GM19397 (cell line): ENCODE results near the gene SMIM21.

Source experiments
- ATAC-seq: cut with Tn5 transposase; IDR thresholded peaks from one replicate; pipeline ENCODE4 v1.9.1; 2021; ENCODE audit warnings: mild to moderate bottlenecking, moderate library complexity; ENCODE audit not compliant: unreplicated experiment

Gene SMIM21

GRCh38 chr18:75378376-75379315 lies 48.9 kb downstream of the SMIM21 start:
- no peak for ATAC-seq

- no peak for ATAC-seq
Measured at GRCh38 chr18:75377926-75378325, 49.6 kb downstream of the SMIM21 start.

GRCh38 chr18:75377258-75377657 lies 50.2 kb downstream of the SMIM21 start:
- ATAC-seq: no peak

GRCh38 chr18:75376004-75376403 lies 51.5 kb downstream of the SMIM21 start:
- no peak for ATAC-seq

GRCh38 chr18:75375341-75375740 lies 52.2 kb downstream of the SMIM21 start:
- no peak for ATAC-seq

GRCh38 chr18:75374466-75374865 lies 53.0 kb downstream of the SMIM21 start:
- ATAC-seq: no peak

- ATAC-seq: no peak
Measured at GRCh38 chr18:75369026-75369721, 58.3 kb downstream of the SMIM21 start.

GRCh38 chr18:75365837-75366236 lies 61.7 kb downstream of the SMIM21 start:
- ATAC-seq: no peak

GRCh38 chr18:75365254-75365629 lies 62.3 kb downstream of the SMIM21 start:
- no peak for ATAC-seq

GRCh38 chr18:75364512-75365253 lies 62.8 kb downstream of the SMIM21 start:
- no peak for ATAC-seq

- no peak for ATAC-seq
Measured at GRCh38 chr18:75363446-75364225, 63.9 kb downstream of the SMIM21 start.

- no peak for ATAC-seq
Measured at GRCh38 chr18:75362435-75362834, 65.1 kb downstream of the SMIM21 start.

GRCh38 chr18:75360941-75361340 lies 66.6 kb downstream of the SMIM21 start:
- ATAC-seq: no peak

- no peak for ATAC-seq
Measured at GRCh38 chr18:75360215-75360614, 67.3 kb downstream of the SMIM21 start.
